Measurements from ENCODE around the gene ZG16. TPM values are rescaled to one million over a fixed set of nuclear protein-coding genes. Genes with fewer than 3 reads are reported as not detected.
A peak's percentile ranks its signal among the peaks of the same experiment; 100 is the strongest.

Gene ZG16
- total and polyA plus RNA-seq, 2 experiments from 2014 or later: 2.7 to 3.0 TPM

DNA sequence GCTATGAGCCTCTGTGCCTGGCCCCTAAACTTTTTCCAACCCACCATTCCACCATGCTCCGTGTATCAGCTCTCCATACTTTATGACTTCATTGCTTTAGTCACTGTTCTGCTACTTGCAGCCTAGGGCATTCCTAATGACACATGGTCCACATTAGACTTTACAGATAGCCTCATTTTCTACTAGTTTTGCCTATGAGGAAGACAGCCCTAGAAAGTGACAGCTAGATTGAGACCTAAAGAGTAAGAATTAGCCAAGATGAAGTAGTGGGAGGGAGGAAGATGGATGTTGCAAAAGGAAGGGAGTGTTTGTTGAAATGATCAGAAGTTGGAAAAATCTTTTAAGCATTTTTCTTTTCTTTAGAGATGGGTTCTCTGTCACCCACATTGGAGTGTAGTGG lies 43.3 kb upstream of the ZG16 start:
- no peak overlapping the region for H3K4me2 ChIP-seq
- no peaks in the 10 kb centered on the region for H3K9me2 ChIP-seq (replicated peaks; ENCODE audit: insufficient read depth)
- H3K4me1 ChIP-seq (ENCODE audit: insufficient read depth): peaks cover 19% of the 10 kb centered on the region
- no peaks in the 10 kb centered on the region for H4K20me1 ChIP-seq (ENCODE audit: insufficient read depth, poor library complexity, severe bottlenecking)
- no peak overlapping the region for H2AFZ ChIP-seq
- WGBS (ENCODE audit: low lambda C conversion rate, missing lambda C conversion rate): 86% methylated on average over 1 of the region's 1 CpG
- no peak overlapping the region for H3K27ac ChIP-seq
- H3K36me3 ChIP-seq (replicated peaks; ENCODE audit: insufficient read depth, low read depth): no peaks in the 10 kb centered on the region
- H3K79me2 ChIP-seq: no peaks in the 10 kb centered on the region
- H3K4me3 ChIP-seq: no peak overlapping the region
- no peak for DNase-seq (ENCODE audit: low spot score)
- no peaks in the 10 kb centered on the region for H3K9me3 ChIP-seq (ENCODE audit: low read depth)
- TF ChIP-seq EZH2 (IDR thresholded peaks at IDR 0.05; ENCODE audit: borderline replicate concordance) (no peak), EZH2phosphoT487 (IDR thresholded peaks at IDR 0.05; ENCODE audit: low read depth, severe bottlenecking, unreplicated experiment) (no peak)
- TF ChIP-seq, protein P1, sequence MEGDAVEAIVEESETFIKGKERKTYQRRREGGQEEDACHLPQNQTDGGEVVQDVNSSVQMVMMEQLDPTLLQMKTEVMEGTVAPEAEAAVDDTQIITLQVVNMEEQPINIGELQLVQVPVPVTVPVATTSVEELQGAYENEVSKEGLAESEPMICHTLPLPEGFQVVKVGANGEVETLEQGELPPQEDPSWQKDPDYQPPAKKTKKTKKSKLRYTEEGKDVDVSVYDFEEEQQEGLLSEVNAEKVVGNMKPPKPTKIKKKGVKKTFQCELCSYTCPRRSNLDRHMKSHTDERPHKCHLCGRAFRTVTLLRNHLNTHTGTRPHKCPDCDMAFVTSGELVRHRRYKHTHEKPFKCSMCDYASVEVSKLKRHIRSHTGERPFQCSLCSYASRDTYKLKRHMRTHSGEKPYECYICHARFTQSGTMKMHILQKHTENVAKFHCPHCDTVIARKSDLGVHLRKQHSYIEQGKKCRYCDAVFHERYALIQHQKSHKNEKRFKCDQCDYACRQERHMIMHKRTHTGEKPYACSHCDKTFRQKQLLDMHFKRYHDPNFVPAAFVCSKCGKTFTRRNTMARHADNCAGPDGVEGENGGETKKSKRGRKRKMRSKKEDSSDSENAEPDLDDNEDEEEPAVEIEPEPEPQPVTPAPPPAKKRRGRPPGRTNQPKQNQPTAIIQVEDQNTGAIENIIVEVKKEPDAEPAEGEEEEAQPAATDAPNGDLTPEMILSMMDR (IDR thresholded peaks at IDR 0.05; ENCODE audit: poor library complexity): no peak
- no peaks in the 10 kb centered on the region for H3K27me3 ChIP-seq

DNA sequence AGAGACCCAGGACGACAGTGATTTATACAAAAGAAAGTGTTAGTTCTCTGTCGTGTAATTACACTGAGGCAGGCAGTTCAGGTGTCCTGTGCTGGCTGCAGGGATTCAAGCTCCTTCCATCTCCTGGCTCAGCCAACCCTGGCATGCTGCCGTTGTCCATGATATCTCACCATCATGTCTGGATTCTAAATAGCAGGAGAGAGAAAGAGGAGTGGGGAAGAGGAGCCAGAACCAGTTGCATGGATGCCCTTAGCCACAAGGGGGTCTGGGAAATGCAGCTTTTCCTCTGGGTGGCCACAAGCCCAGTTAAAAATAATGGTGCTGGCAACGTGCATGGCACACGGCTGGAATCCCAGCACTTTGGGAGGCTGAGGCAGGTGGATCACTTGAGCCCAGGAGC lies 41.9 kb upstream of the ZG16 start:
- H3K9me3 ChIP-seq (ENCODE audit: low read depth): no peaks in the 10 kb centered on the region
- H3K9me2 ChIP-seq (replicated peaks; ENCODE audit: insufficient read depth): no peaks in the 10 kb centered on the region
- TF ChIP-seq EZH2 (IDR thresholded peaks at IDR 0.05; ENCODE audit: borderline replicate concordance) (no peak), EZH2phosphoT487 (IDR thresholded peaks at IDR 0.05; ENCODE audit: low read depth, severe bottlenecking, unreplicated experiment) (no peak)
- TF ChIP-seq, protein P1 (IDR thresholded peaks at IDR 0.05; ENCODE audit: poor library complexity): no peak
- no peaks in the 10 kb centered on the region for H3K36me3 ChIP-seq (replicated peaks; ENCODE audit: insufficient read depth, low read depth)
- no peak overlapping the region for H3K4me3 ChIP-seq
- no peak overlapping the region for H3K4me2 ChIP-seq
- no peak for DNase-seq (ENCODE audit: low spot score)
- peaks cover 25% of the 10 kb centered on the region for H3K4me1 ChIP-seq (ENCODE audit: insufficient read depth)
- no peaks in the 10 kb centered on the region for H3K79me2 ChIP-seq
- no peaks in the 10 kb centered on the region for H4K20me1 ChIP-seq (ENCODE audit: insufficient read depth, poor library complexity, severe bottlenecking)
- WGBS (ENCODE audit: low lambda C conversion rate, missing lambda C conversion rate): 61% methylated on average over 5 of the region's 5 CpGs
- no peaks in the 10 kb centered on the region for H3K27me3 ChIP-seq
- no peak overlapping the region for H2AFZ ChIP-seq
- H3K27ac ChIP-seq: no peak overlapping the region

DNA sequence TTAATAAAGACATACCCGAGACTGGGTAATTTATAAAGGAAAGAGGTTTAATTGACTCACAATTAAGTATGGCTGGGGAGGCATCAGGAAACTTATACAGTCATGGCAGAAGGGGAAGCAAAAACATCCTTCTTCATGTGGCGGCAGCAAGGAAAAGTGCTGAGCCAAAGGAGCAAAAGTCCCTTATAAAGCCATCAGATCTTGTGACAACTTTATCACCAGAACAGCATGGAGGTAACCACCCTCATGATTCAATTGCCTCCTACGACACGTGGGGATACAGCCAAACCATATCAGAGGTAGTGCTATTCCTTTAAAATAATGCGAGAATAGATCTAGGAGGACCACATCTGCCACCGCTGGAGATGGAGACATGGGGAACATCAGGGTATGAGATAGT lies 41.3 kb upstream of the ZG16 start:
- Histone ChIP-seq H4K20me1 (ENCODE audit: insufficient read depth, poor library complexity, severe bottlenecking) (no peaks in the 10 kb centered on the region), H3K36me3 (replicated peaks; ENCODE audit: insufficient read depth, low read depth) (no peaks in the 10 kb centered on the region), H3K4me2 (no peak overlapping the region), H2AFZ (no peak overlapping the region), H3K79me2 (no peaks in the 10 kb centered on the region), H3K4me3 (no peak overlapping the region), H3K27me3 (no peaks in the 10 kb centered on the region), H3K4me1 (ENCODE audit: insufficient read depth) (peaks cover 32% of the 10 kb centered on the region), H3K9me3 (ENCODE audit: low read depth) (no peaks in the 10 kb centered on the region), H3K27ac (no peak overlapping the region), H3K9me2 (replicated peaks; ENCODE audit: insufficient read depth) (no peaks in the 10 kb centered on the region)
- TF ChIP-seq EZH2 (IDR thresholded peaks at IDR 0.05; ENCODE audit: borderline replicate concordance): no peak
- TF ChIP-seq, protein P1 (IDR thresholded peaks at IDR 0.05; ENCODE audit: poor library complexity): no peak
- no peak for TF ChIP-seq EZH2phosphoT487 (IDR thresholded peaks at IDR 0.05; ENCODE audit: low read depth, severe bottlenecking, unreplicated experiment)
- no peak for DNase-seq (ENCODE audit: low spot score)
- 93% methylated on average over 6 of the region's 6 CpGs for WGBS (ENCODE audit: low lambda C conversion rate, missing lambda C conversion rate)

DNA sequence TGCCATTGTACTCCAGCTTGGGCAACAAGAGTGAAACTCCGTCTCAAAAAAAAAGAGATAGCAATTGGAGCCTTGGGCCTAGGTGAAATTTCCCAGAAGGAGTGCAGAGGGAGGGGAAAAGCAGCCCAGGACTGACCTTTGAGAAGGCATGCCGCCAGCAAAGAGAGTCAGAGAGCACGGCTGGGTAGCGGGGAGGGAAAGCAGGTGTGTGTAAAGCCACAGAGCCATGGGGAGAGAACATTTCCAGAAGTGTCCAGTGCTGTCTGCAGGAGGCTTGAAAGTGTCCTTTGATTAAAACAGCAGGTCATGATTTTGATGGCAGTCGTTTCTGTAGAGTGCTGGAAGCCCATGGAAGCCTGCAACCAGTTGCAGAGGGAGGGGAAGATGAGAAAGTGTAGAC lies 40.3 kb upstream of the ZG16 start:
- Histone ChIP-seq H3K4me3 (no peak overlapping the region), H3K4me1 (ENCODE audit: insufficient read depth) (peaks cover 32% of the 10 kb centered on the region), H3K27me3 (no peaks in the 10 kb centered on the region), H3K27ac (peak overlapping the region; percentile 57), H4K20me1 (ENCODE audit: insufficient read depth, poor library complexity, severe bottlenecking) (no peaks in the 10 kb centered on the region), H3K79me2 (no peaks in the 10 kb centered on the region), H3K9me3 (ENCODE audit: low read depth) (no peaks in the 10 kb centered on the region), H3K36me3 (replicated peaks; ENCODE audit: insufficient read depth, low read depth) (no peaks in the 10 kb centered on the region), H2AFZ (no peak overlapping the region), H3K4me2 (no peak overlapping the region), H3K9me2 (replicated peaks; ENCODE audit: insufficient read depth) (no peaks in the 10 kb centered on the region)
- DNase-seq (ENCODE audit: low spot score): no peak
- whole genome bisulfite sequencing (ENCODE audit: low lambda C conversion rate, missing lambda C conversion rate): 74% methylated on average over 5 of the region's 5 CpGs
- no peak for TF ChIP-seq EZH2 (IDR thresholded peaks at IDR 0.05; ENCODE audit: borderline replicate concordance)
- TF ChIP-seq, protein P1 (IDR thresholded peaks at IDR 0.05; ENCODE audit: poor library complexity): no peak
- no peak for TF ChIP-seq EZH2phosphoT487 (IDR thresholded peaks at IDR 0.05; ENCODE audit: low read depth, severe bottlenecking, unreplicated experiment)
